Mesothelial cell of epicardium (in vitro differentiated cells): ENCODE measurements around the gene AOC1. TPM values are rescaled to one million over a fixed set of nuclear protein-coding genes. Genes with fewer than 3 reads are reported as not detected.

Source experiments
- DNase-seq, 2 experiments: peaks; one replicate each; pipeline ENCODE4 v3.0.0; 2021; ENCODE audit warnings: low spot score in 2 of 2; ENCODE audit not compliant: unreplicated experiment in 2 of 2
- H3K27ac Mint-ChIP-seq: 2 replicates; pipeline ENCODE4 v1.8.0; 2021; ENCODE audit warnings: mixed read lengths
- H3K27me3 Mint-ChIP-seq: 2 replicates; pipeline ENCODE4 v1.8.0; 2021; ENCODE audit warnings: low read depth, mixed read lengths
- H3K36me3 Mint-ChIP-seq: 2 replicates; pipeline ENCODE4 v1.8.0; 2021; ENCODE audit warnings: mixed read lengths
- H3K4me1 Mint-ChIP-seq: 2 replicates; pipeline ENCODE4 v1.8.0; 2021; ENCODE audit warnings: mixed read lengths
- H3K4me3 Mint-ChIP-seq: 2 replicates; pipeline ENCODE4 v1.8.0; 2021; ENCODE audit warnings: mild to moderate bottlenecking, moderate library complexity, mixed read lengths
- H3K9me3 Mint-ChIP-seq: 2 replicates; pipeline ENCODE4 v1.8.0; 2021; ENCODE audit warnings: mixed read lengths
- CTCF ChIP-seq: fragments of 200-600 bp; sonication (generic); IDR thresholded peaks from one replicate; pipeline ENCODE4 v1.5.0; 2021; ENCODE audit warnings: antibody characterized with exemption; ENCODE audit not compliant: unreplicated experiment
- total RNA-seq: library from RNA; stranded (reverse); gene quantifications from 3 replicates; pipeline ENCODE4 v1.2.1, GENCODE V29; 2021

The AOC1 gene
- total RNA-seq, 1 donor from 2014 or later: not detected

- Mint-ChIP-seq H3K27ac (no peak overlapping the region), H3K36me3 (no peaks in the 10 kb centered on the region), H3K9me3 (peaks cover 4% of the 10 kb centered on the region), H3K4me1 (no peaks in the 10 kb centered on the region), H3K4me3 (no peak overlapping the region), H3K27me3 (peaks cover 32% of the 10 kb centered on the region)
- no peak for TF ChIP-seq CTCF
- DNase-seq: no peak
Observed at GRCh38 chr7:150862356-150862755, 10.0 kb downstream of the AOC1 start.

GRCh38 chr7:150863946-150864345 lies 11.6 kb downstream of the AOC1 start:
- TF ChIP-seq CTCF: no peak
- Mint-ChIP-seq H3K27me3 (peaks cover 45% of the 10 kb centered on the region), H3K27ac (no peak overlapping the region), H3K9me3 (peaks cover 4% of the 10 kb centered on the region), H3K36me3 (no peaks in the 10 kb centered on the region), H3K4me3 (no peak overlapping the region), H3K4me1 (no peaks in the 10 kb centered on the region)
- DNase-seq: no peak

- Mint-ChIP-seq H3K4me3 (no peak overlapping the region), H3K9me3 (peaks cover 12% of the 10 kb centered on the region), H3K4me1 (no peaks in the 10 kb centered on the region), H3K27ac (no peak overlapping the region), H3K36me3 (no peaks in the 10 kb centered on the region), H3K27me3 (peaks cover 51% of the 10 kb centered on the region)
- DNase-seq: no peak
- TF ChIP-seq CTCF: no peak
Observed at GRCh38 chr7:150866932-150867564, 14.7 kb downstream of the AOC1 start.

GRCh38 chr7:150867605-150868004 lies 15.3 kb downstream of the AOC1 start:
- no peaks in the 10 kb centered on the region for H3K36me3 Mint-ChIP-seq
- DNase-seq: no peak
- H3K9me3 Mint-ChIP-seq: peaks cover 13% of the 10 kb centered on the region
- no peak overlapping the region for H3K4me3 Mint-ChIP-seq
- H3K4me1 Mint-ChIP-seq: no peaks in the 10 kb centered on the region
- no peak for TF ChIP-seq CTCF
- H3K27ac Mint-ChIP-seq: no peak overlapping the region
- H3K27me3 Mint-ChIP-seq: peaks cover 47% of the 10 kb centered on the region

- Mint-ChIP-seq H3K9me3 (peaks cover 12% of the 10 kb centered on the region), H3K27me3 (peaks cover 49% of the 10 kb centered on the region), H3K36me3 (no peaks in the 10 kb centered on the region), H3K4me1 (no peaks in the 10 kb centered on the region), H3K4me3 (no peak overlapping the region), H3K27ac (no peak overlapping the region)
- TF ChIP-seq CTCF: no peak
- DNase-seq: no peak
Observed at GRCh38 chr7:150869467-150869866, 17.1 kb downstream of the AOC1 start.

- peaks cover 2% of the 10 kb centered on the region for H3K4me1 Mint-ChIP-seq
- H3K36me3 Mint-ChIP-seq: no peaks in the 10 kb centered on the region
- no peak overlapping the region for H3K27ac Mint-ChIP-seq
- H3K9me3 Mint-ChIP-seq: peaks cover 12% of the 10 kb centered on the region
- TF ChIP-seq CTCF: no peak
- no peak for DNase-seq
- H3K4me3 Mint-ChIP-seq: no peak overlapping the region
- peaks cover 47% of the 10 kb centered on the region for H3K27me3 Mint-ChIP-seq
Observed at GRCh38 chr7:150871601-150872000, 19.3 kb downstream of the AOC1 start.
